ENCODE results near the gene RNF181. TPM values are rescaled to one million over a fixed set of nuclear protein-coding genes. Genes with fewer than 3 reads are reported as not detected.
A peak's percentile ranks its signal among the peaks of the same experiment; 100 is the strongest.

The RNF181 gene
- total RNA-seq, 1 donor from 2014 or later: 74.1 TPM

DNA sequence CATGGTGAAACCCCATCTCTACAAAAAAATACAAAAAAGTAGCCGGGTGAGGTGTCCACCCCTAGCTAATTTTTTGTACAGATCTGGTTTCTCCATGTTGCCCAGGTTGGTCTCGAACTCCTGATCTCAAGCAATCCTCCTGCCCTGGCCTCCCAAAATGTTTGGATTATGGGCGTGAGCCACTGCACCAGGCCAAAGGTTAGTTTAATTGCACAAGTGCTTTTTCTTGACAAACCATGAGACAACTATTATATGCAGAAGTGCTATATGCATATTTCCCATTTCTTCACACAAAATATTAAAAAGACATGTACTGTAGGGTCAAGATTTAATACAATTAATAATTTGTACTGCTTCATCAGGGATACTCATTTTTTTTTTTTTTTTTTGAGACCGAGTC, 29.3 kb upstream of the RNF181 start:
- Histone ChIP-seq H3K9ac (ENCODE audit: low read depth in 1 of 3, low read length in 3 of 3) (no peak overlapping the region), H3K27me3 (ENCODE audit: control insufficient read depth in 3 of 3, insufficient read depth in 3 of 3, low read length in 3 of 3) (no peaks in the 10 kb centered on the region)

DNA sequence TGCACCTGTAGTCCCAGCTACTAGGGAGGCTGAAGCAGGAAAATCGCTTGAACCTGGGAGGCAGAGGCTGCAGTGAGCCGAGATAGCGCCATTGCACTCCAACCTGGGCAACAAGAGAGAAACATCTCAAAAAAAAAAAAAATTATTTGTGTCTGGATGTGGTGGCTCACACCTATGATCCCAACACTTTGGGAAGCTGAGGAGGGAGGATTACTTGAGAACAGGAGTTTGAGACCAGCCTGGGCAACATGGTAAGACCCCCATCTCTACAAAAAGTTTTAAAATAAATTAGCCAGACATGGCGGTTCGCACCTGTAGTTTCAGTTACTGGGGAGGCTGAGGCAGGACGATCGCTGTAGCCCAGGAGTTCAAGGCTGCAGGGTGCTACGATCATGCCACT, 19.8 kb upstream of the RNF181 start:
- Histone ChIP-seq H3K36me3 (ENCODE audit: control insufficient read depth in 3 of 3, insufficient read depth in 3 of 3, low read length in 3 of 3) (no peaks in the 10 kb centered on the region), H3K4me3 (ENCODE audit: low read length in 3 of 3) (no peak overlapping the region), H3K27ac (ENCODE audit: low read depth, low read length) (no peak overlapping the region), H3K4me1 (ENCODE audit: control insufficient read depth in 3 of 3, insufficient read depth in 3 of 3, low read length in 3 of 3) (peaks cover 23 to 33% (median 26%) of the 10 kb centered on the region in 3 donors), H3K9ac (ENCODE audit: low read depth in 1 of 3, low read length in 3 of 3) (no peak overlapping the region), H3K27me3 (ENCODE audit: control insufficient read depth in 3 of 3, insufficient read depth in 3 of 3, low read length in 3 of 3) (no peaks in the 10 kb centered on the region), H3K9me3 (ENCODE audit: control insufficient read depth in 3 of 3, low read length in 3 of 3) (no peaks in the 10 kb centered on the region)

More for the DNA sequence above, 29.3 kb upstream of the RNF181 start:
- H3K4me3 ChIP-seq (ENCODE audit: low read length in 3 of 3): no peak overlapping the region
- H3K9me3 ChIP-seq (ENCODE audit: control insufficient read depth in 3 of 3, low read length in 3 of 3): no peaks in the 10 kb centered on the region
- no peaks in the 10 kb centered on the region for H3K36me3 ChIP-seq (ENCODE audit: control insufficient read depth in 3 of 3, insufficient read depth in 3 of 3, low read length in 3 of 3)
- no peak overlapping the region for H3K27ac ChIP-seq (ENCODE audit: low read depth, low read length)
- peaks cover 0 to 5% (median 2%) of the 10 kb centered on the region in 3 donors for H3K4me1 ChIP-seq (ENCODE audit: control insufficient read depth in 3 of 3, insufficient read depth in 3 of 3, low read length in 3 of 3)

DNA sequence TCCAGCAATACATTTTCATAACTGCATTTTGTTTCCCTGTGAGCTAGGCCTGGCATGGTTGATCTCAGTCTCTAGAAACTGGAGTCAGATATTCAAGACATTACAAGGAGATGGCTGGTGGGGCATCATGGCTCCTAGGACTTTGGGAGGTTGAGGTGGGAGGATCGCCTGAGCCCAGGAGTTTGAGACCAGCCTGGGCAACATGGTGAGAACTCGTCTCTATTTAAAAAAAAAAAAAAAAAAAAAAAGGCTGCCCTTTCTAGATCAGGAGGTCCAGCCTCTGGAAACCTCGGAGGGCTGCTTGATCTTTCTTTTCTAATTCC, 18.5 kb upstream of the RNF181 start:
- Histone ChIP-seq H3K27ac (ENCODE audit: low read depth, low read length) (peak overlapping the region; percentile 76), H3K4me1 (ENCODE audit: control insufficient read depth in 3 of 3, insufficient read depth in 3 of 3, low read length in 3 of 3) (peaks cover 23 to 33% (median 26%) of the 10 kb centered on the region in 3 donors), H3K4me3 (ENCODE audit: low read length in 3 of 3) (peak overlapping the region in 1 of 3 donors; percentile 51), H3K9ac (ENCODE audit: low read depth in 1 of 3, low read length in 3 of 3) (no peak overlapping the region), H3K9me3 (ENCODE audit: control insufficient read depth in 3 of 3, low read length in 3 of 3) (no peaks in the 10 kb centered on the region), H3K27me3 (ENCODE audit: control insufficient read depth in 3 of 3, insufficient read depth in 3 of 3, low read length in 3 of 3) (no peaks in the 10 kb centered on the region), H3K36me3 (ENCODE audit: control insufficient read depth in 3 of 3, insufficient read depth in 3 of 3, low read length in 3 of 3) (no peaks in the 10 kb centered on the region)

DNA sequence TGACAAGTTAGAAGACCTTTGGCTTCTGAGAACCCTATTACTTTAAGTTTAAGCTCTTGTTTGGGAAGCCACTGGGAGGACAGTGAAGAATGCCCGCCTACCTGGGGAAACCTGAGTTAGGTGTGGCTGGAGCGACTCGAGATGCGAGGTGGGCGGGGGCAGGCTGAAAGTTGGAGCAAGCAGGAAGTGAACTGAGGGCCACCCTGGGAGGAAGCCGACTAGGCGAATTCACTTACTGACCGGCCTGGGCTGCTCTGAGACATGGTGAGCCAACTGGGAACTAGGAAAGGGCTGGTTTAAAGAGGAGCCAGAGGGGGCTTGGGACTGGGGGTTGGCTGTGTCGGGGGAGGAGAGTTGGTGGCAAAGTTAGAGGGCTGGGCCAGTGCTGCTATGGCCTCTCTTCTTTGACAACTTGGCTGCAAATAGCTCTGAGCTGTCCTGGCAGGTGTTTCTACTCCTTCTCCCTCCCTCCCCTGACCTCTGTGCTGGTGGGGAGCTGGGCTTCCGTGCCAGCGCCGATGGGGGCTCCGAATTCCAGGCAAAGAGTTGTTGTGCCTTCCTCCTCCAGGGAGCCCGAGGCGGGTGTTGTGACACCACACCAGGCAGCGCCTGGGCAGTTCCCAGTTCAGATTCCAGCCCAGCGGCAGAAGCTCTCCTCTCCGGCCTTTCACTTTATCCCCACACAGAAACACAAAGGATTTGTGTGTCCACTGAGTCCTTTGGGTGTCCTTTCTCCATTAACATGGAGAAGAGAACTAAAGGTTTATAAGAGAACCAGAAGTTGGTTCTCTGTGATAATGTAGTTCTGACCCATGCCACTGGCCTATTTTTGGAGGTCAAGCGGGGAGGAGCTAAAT, 17.9 kb upstream of the RNF181 start, which contains the start of gene VAMP8:
Gene VAMP8 (plus strand): TSS at position 201 of the 857 bp plus-strand sequence. CDS start 61 bp downstream, at position 262.
- Histone ChIP-seq H3K9ac (ENCODE audit: low read depth in 1 of 3, low read length in 3 of 3) (peak within 1 kb of the TSS; percentile 48 to 74 (median 64)), H3K4me3 (ENCODE audit: low read length in 3 of 3) (peak within 1 kb of the TSS; percentile 48 to 63 (median 51)), H3K36me3 (ENCODE audit: control insufficient read depth in 3 of 3, insufficient read depth in 3 of 3, low read length in 3 of 3) (no peaks in the 10 kb centered on the region)

DNA sequence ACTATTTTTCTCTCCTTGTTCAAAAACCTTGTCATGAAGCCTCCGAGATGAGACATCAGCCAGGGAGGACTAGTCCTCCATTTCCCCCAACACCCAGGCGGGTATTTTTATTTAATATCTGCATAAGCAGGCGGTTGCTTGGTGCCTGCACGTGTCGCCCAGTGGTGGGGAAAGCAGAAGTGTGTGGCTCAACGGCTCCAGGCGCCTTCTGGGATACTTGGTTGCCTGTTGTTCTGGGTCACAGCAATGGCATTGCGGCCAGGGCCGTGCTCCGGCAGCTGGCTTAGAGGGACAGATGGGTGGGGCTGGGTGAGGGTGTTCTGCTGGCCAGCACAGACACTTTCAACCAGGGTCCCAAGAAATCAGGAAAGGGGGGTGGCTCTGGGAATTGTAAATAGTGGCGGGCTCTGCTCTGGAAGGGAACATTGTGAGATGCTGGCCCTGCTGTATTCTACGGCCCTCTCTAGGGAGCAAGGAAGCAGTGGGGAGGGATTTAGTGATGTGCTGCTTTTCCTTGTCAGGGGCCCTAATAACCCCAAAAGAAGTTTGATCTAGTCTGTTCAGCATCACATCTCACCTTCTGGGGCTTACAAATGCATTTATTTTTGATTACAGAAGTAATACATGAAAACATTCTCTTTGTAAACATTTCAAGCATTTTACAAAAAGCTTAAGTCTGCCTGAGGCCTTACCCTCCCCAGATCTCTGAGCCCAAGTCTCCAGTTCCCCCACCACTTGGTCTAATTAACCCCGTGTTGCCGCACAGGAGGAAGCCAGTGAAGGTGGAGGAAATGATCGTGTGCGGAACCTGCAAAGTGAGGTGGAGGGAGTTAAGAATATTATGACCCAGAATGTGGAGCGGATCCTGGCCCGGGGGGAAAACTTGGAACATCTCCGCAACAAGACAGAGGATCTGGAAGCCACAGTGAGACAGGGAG, 17.0 kb upstream of the RNF181 start:
- Histone ChIP-seq H3K9ac (ENCODE audit: low read depth in 1 of 3, low read length in 3 of 3) (peak overlapping the region; percentile 48 to 74 (median 64)), H3K27ac (ENCODE audit: low read depth, low read length) (peak overlapping the region; percentile 76), H3K36me3 (ENCODE audit: control insufficient read depth in 3 of 3, insufficient read depth in 3 of 3, low read length in 3 of 3) (no peaks in the 10 kb centered on the region), H3K4me3 (ENCODE audit: low read length in 3 of 3) (peak overlapping the region; percentile 48 to 63 (median 51)), H3K4me1 (ENCODE audit: control insufficient read depth in 3 of 3, insufficient read depth in 3 of 3, low read length in 3 of 3) (peaks cover 23 to 34% (median 34%) of the 10 kb centered on the region in 3 donors), H3K9me3 (ENCODE audit: control insufficient read depth in 3 of 3, low read length in 3 of 3) (no peaks in the 10 kb centered on the region), H3K27me3 (ENCODE audit: control insufficient read depth in 3 of 3, insufficient read depth in 3 of 3, low read length in 3 of 3) (no peaks in the 10 kb centered on the region)

More for the DNA sequence above, 17.9 kb upstream of the RNF181 start, which contains the start of gene VAMP8:
- H3K4me1 ChIP-seq (ENCODE audit: control insufficient read depth in 3 of 3, insufficient read depth in 3 of 3, low read length in 3 of 3): peaks cover 23 to 33% (median 30%) of the 10 kb centered on the region in 3 donors
- no peaks in the 10 kb centered on the region for H3K9me3 ChIP-seq (ENCODE audit: control insufficient read depth in 3 of 3, low read length in 3 of 3)
- peak within 1 kb of the TSS; percentile 76 for H3K27ac ChIP-seq (ENCODE audit: low read depth, low read length)
- no peaks in the 10 kb centered on the region for H3K27me3 ChIP-seq (ENCODE audit: control insufficient read depth in 3 of 3, insufficient read depth in 3 of 3, low read length in 3 of 3)

DNA sequence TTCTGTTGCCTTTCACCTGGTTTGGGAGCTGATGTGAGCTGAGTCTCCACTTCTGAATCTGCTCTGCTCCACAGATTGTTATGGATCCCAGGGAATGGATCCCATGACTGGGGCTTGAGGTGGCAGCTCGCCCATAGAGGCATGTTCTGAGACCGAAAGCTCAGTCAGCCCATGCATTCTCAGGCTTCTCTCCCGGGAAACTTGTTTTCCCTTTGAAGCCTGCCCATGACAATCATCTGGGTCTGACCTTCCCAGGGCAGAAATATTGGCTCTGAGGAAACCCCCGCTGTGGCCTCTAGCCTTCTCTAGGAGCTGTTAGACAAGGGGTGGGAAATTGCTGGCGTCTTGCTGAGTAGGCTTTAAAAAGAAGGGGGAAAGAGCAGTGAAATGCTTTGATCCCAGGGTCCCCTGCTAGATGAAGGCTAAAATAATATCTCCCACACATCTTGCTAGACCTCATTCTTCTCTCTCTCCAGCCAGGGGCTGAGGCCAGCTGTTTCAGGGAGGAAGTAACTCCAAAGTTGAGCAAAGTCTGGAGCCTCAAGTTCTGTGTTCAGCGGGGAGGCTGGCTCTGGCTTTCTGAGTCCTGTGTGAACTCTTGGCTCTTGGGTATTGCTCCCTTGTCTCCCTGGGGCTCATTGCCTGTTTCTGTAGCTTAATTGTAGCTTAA, 16.1 kb upstream of the RNF181 start:
- Histone ChIP-seq H3K27ac (ENCODE audit: low read depth, low read length) (peak overlapping the region; percentile 76), H3K4me1 (ENCODE audit: control insufficient read depth in 3 of 3, insufficient read depth in 3 of 3, low read length in 3 of 3) (peaks cover 27 to 40% (median 39%) of the 10 kb centered on the region in 3 donors), H3K9me3 (ENCODE audit: control insufficient read depth in 3 of 3, low read length in 3 of 3) (no peaks in the 10 kb centered on the region), H3K9ac (ENCODE audit: low read depth in 1 of 3, low read length in 3 of 3) (peak overlapping the region; percentile 10 to 36 (median 14)), H3K4me3 (ENCODE audit: low read length in 3 of 3) (peak overlapping the region; percentile 0 to 51 (median 38)), H3K27me3 (ENCODE audit: control insufficient read depth in 3 of 3, insufficient read depth in 3 of 3, low read length in 3 of 3) (no peaks in the 10 kb centered on the region), H3K36me3 (ENCODE audit: control insufficient read depth in 3 of 3, insufficient read depth in 3 of 3, low read length in 3 of 3) (no peaks in the 10 kb centered on the region)

DNA sequence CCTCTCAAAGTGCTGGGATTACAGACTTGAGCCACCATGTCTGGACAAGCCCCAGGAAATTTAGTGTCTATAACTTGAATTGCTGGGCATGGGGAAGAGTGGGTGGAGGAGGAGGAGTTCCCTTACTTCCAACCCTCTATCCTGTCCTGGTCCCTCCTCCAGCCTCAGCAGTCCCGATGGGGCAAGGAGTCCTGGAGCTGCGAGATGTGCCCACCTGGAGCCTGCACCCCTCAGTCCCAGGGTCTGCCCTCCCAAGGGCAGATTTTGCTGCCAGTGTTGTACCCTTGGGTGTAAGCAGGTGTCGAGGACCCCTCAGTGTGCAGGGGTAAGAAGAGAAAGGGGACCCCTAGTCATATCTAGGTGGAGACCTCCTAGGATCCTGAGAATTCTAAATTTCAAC, 15.3 kb upstream of the RNF181 start:
- H3K9me3 ChIP-seq (ENCODE audit: control insufficient read depth in 3 of 3, low read length in 3 of 3): no peaks in the 10 kb centered on the region
- no peak overlapping the region for H3K4me3 ChIP-seq (ENCODE audit: low read length in 3 of 3)
- H3K27ac ChIP-seq (ENCODE audit: low read depth, low read length): peak overlapping the region; percentile 76
- no peaks in the 10 kb centered on the region for H3K27me3 ChIP-seq (ENCODE audit: control insufficient read depth in 3 of 3, insufficient read depth in 3 of 3, low read length in 3 of 3)
- no peaks in the 10 kb centered on the region for H3K36me3 ChIP-seq (ENCODE audit: control insufficient read depth in 3 of 3, insufficient read depth in 3 of 3, low read length in 3 of 3)
- no peak overlapping the region for H3K9ac ChIP-seq (ENCODE audit: low read depth in 1 of 3, low read length in 3 of 3)
- peaks cover 35 to 48% (median 44%) of the 10 kb centered on the region in 3 donors for H3K4me1 ChIP-seq (ENCODE audit: control insufficient read depth in 3 of 3, insufficient read depth in 3 of 3, low read length in 3 of 3)

DNA sequence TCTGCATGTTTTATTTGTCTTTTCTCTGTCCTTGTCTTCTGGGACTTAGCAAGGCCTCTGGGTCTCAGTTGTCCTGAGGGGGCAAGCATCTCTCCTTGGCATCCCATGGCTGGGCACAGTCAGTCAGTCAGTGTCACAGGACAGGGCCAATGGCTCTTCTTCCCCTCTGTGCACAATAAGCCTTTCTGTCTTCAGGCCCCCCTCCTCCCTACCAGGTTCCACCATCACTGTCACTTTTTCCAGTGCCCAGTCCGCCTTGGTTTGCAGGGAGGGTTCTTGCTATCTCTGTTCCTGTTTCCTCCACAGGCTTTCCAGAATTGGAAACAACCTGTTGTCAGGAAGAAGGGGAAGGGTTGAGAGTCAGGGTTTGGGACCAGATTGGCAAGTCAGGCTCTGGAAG, 13.1 kb upstream of the RNF181 start:
- Histone ChIP-seq H3K36me3 (ENCODE audit: control insufficient read depth in 3 of 3, insufficient read depth in 3 of 3, low read length in 3 of 3) (no peaks in the 10 kb centered on the region), H3K27me3 (ENCODE audit: control insufficient read depth in 3 of 3, insufficient read depth in 3 of 3, low read length in 3 of 3) (no peaks in the 10 kb centered on the region), H3K9ac (ENCODE audit: low read depth in 1 of 3, low read length in 3 of 3) (no peak overlapping the region), H3K4me3 (ENCODE audit: low read length in 3 of 3) (no peak overlapping the region), H3K4me1 (ENCODE audit: control insufficient read depth in 3 of 3, insufficient read depth in 3 of 3, low read length in 3 of 3) (peaks cover 47 to 65% (median 58%) of the 10 kb centered on the region in 3 donors), H3K27ac (ENCODE audit: low read depth, low read length) (no peak overlapping the region), H3K9me3 (ENCODE audit: control insufficient read depth in 3 of 3, low read length in 3 of 3) (no peaks in the 10 kb centered on the region)

DNA sequence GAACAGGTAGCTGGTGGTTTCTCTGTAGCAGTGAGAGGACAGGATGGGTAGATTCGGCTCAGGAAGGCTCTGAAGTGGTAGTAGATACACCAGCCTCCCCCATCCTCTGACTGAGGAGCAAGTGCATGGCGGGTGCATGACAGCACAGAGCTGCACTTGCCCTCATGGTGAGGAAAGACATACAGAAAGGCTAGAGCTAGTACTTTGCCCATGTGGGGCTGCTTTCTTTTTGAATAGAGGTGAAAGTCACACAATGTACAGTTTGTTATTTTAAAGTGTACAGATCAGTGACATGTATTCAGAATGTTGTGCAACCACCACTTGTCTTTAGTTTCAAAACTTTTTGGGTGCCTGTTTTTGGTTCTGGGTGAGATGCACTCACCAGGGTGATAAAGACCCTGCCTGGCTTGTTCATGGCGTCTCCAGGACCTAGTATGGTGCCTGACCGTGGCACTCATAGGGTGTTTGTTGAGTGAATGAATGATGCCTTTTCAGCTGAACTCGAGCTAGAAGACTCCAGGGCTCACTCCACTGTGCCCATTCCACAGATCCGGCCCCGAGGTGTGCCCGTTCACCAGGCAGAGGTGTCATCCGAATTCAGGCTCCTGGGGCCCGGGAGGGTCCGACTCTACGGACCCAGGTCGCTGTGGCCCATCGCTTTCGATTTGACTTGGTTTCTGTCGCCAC, 11.7 kb upstream of the RNF181 start:
- Histone ChIP-seq H3K27me3 (ENCODE audit: control insufficient read depth in 3 of 3, insufficient read depth in 3 of 3, low read length in 3 of 3) (no peaks in the 10 kb centered on the region), H3K27ac (ENCODE audit: low read depth, low read length) (peak overlapping the region; percentile 90), H3K9ac (ENCODE audit: low read depth in 1 of 3, low read length in 3 of 3) (peak overlapping the region; percentile 69 to 93 (median 83)), H3K9me3 (ENCODE audit: control insufficient read depth in 3 of 3, low read length in 3 of 3) (no peaks in the 10 kb centered on the region), H3K36me3 (ENCODE audit: control insufficient read depth in 3 of 3, insufficient read depth in 3 of 3, low read length in 3 of 3) (no peaks in the 10 kb centered on the region), H3K4me1 (ENCODE audit: control insufficient read depth in 3 of 3, insufficient read depth in 3 of 3, low read length in 3 of 3) (peaks cover 50 to 65% (median 58%) of the 10 kb centered on the region in 3 donors), H3K4me3 (ENCODE audit: low read length in 3 of 3) (peak overlapping the region; percentile 75 to 87 (median 81))

Data from skeletal muscle tissue (tissue), 4 donors.